Trophoblast cell (in vitro differentiated cells and primary cell): ENCODE results near the gene SLC41A3.
A peak's percentile ranks its signal among the peaks of the same experiment; 100 is the strongest.

Experiments
- DNase-seq, 2 donors: peaks; one replicate each; pipeline ENCODE4 v3.0.0-alpha.2; 2016
- H2AFZ ChIP-seq: 2 replicates; pipeline ENCODE4 v1.6.1; 2013; ENCODE audit warnings: low read length, moderate library complexity, mild to moderate bottlenecking; ENCODE audit not compliant: insufficient read depth, poor library complexity
- H2AK5ac ChIP-seq: 2 replicates; pipeline ENCODE4 v1.6.1; 2013; ENCODE audit warnings: mild to moderate bottlenecking, low read length
- H2BK120ac ChIP-seq: 2 replicates; pipeline ENCODE4 v1.6.1; 2013; ENCODE audit warnings: low read length, mild to moderate bottlenecking, moderate library complexity; ENCODE audit not compliant: insufficient read depth, poor library complexity
- H2BK12ac ChIP-seq: 2 replicates; pipeline ENCODE4 v1.6.1; 2013; ENCODE audit warnings: mild to moderate bottlenecking, low read length, moderate library complexity
- H2BK5ac ChIP-seq: 2 replicates; pipeline ENCODE4 v1.6.1; 2013; ENCODE audit warnings: low read length, low read depth, moderate library complexity, mild to moderate bottlenecking; ENCODE audit not compliant: poor library complexity
- H3K14ac ChIP-seq: 2 replicates; pipeline ENCODE4 v1.6.1; 2013; ENCODE audit warnings: mild to moderate bottlenecking, low read length
- H3K18ac ChIP-seq: 2 replicates; pipeline ENCODE4 v1.6.1; 2013; ENCODE audit warnings: mild to moderate bottlenecking, low read length
- H3K23ac ChIP-seq: 2 replicates; pipeline ENCODE4 v1.6.1; 2013; ENCODE audit warnings: low read length
- H3K27ac ChIP-seq: 2 replicates; pipeline ENCODE4 v1.5.1; 2013; ENCODE audit warnings: low read depth, mild to moderate bottlenecking, inconsistent platforms, low read length, moderate library complexity
- H3K27me3 ChIP-seq: 2 replicates; pipeline ENCODE4 v1.6.1; 2013; ENCODE audit warnings: inconsistent platforms, mild to moderate bottlenecking, low read length, moderate library complexity; ENCODE audit not compliant: insufficient read depth
- H3K36me3 ChIP-seq, 2 experiments: 1 replicate in 1 of 2; 2 replicates in 1 of 2; pipeline ENCODE4 v1.6.1; 2013; ENCODE audit warnings: low read length in 2 of 2, mild to moderate bottlenecking in 2 of 2, moderate library complexity in 1 of 2; ENCODE audit not compliant: insufficient read depth in 2 of 2, control insufficient read depth in 1 of 2
- H3K4ac ChIP-seq: 2 replicates; pipeline ENCODE4 v1.6.1; 2013; ENCODE audit warnings: low read depth, mild to moderate bottlenecking, low read length, moderate library complexity
- H3K4me1 ChIP-seq, 2 experiments: 1 replicate in 1 of 2; 2 replicates in 1 of 2; pipeline ENCODE4 v1.6.1; 2013; ENCODE audit warnings: low read length in 2 of 2, mild to moderate bottlenecking in 2 of 2, moderate library complexity in 1 of 2; ENCODE audit not compliant: insufficient read depth in 2 of 2, control insufficient read depth in 1 of 2
- H3K4me2 ChIP-seq: 2 replicates; pipeline ENCODE4 v1.6.1; 2013; ENCODE audit warnings: inconsistent platforms, mild to moderate bottlenecking, low read length, moderate library complexity
- H3K4me3 ChIP-seq: 2 replicates; pipeline ENCODE4 v1.5.1; 2013; ENCODE audit warnings: mild to moderate bottlenecking, low read depth, low read length, inconsistent platforms
- H3K79me1 ChIP-seq: one replicate; pipeline ENCODE4 v1.6.1; 2013; ENCODE audit warnings: low read length
- H3K79me2 ChIP-seq: 2 replicates; pipeline ENCODE4 v1.6.1; 2013; ENCODE audit warnings: low read length, mild to moderate bottlenecking; ENCODE audit not compliant: control insufficient read depth, insufficient read depth, poor library complexity
- H3K9ac ChIP-seq: 2 replicates; pipeline ENCODE4 v1.6.1; 2013; ENCODE audit warnings: mild to moderate bottlenecking, low read length
- H3K9me3 ChIP-seq: 2 replicates; pipeline ENCODE4 v1.6.1; 2013; ENCODE audit warnings: low read depth, mild to moderate bottlenecking, control low read depth, inconsistent platforms, low read length; ENCODE audit not compliant: insufficient read depth
- H4K12ac ChIP-seq: 2 replicates; pipeline ENCODE4 v1.6.1; 2013; ENCODE audit warnings: low read depth, mild to moderate bottlenecking, low read length, moderate library complexity
- H4K8ac ChIP-seq: 2 replicates; pipeline ENCODE4 v1.6.1; 2013; ENCODE audit warnings: low read depth, mild to moderate bottlenecking, low read length, moderate library complexity
- H4K91ac ChIP-seq: one replicate; pipeline ENCODE4 v1.6.1; 2013; ENCODE audit warnings: low read depth, mild to moderate bottlenecking, low read length, moderate library complexity
- WGBS: extraction: QIAGEN DNeasy Blood & Tissue Kit; methylation state at CpG from one replicate; pipeline ENCODE4 v1.1.7; 2013; ENCODE audit warnings: missing lambda C conversion rate; ENCODE audit not compliant: insufficient read length, insufficient coverage; ENCODE audit errors: extremely low coverage; 5-methylcytosine and 5-hydroxymethylcytosine counted together

The SLC41A3 gene

GRCh38 chr3:126114443-126115386 is 30.8 kb upstream of the SLC41A3 start:
- Histone ChIP-seq H3K79me1 (no peaks in the 10 kb centered on the region), H3K4me3 (no peak overlapping the region), H3K9ac (no peak overlapping the region), H3K18ac (no peak overlapping the region), H3K79me2 (no peaks in the 10 kb centered on the region), H3K27me3 (no peaks in the 10 kb centered on the region), H2AFZ (no peak overlapping the region), H3K23ac (no peak overlapping the region), H2BK5ac (no peak overlapping the region), H4K8ac (no peak overlapping the region), H4K12ac (no peak overlapping the region), H2BK12ac (no peak overlapping the region), H3K9me3 (peaks cover 6% of the 10 kb centered on the region), H2AK5ac (no peak overlapping the region), H2BK120ac (no peak overlapping the region), H3K14ac (no peak overlapping the region), H3K4me1 (no peaks in the 10 kb centered on the region), H3K27ac (no peak overlapping the region), H3K4me2 (no peak overlapping the region), H3K36me3 (no peaks in the 10 kb centered on the region), H3K4ac (no peak overlapping the region), H4K91ac (no peak overlapping the region)
- no CpG with 5 or more reads among the region's 16 CpGs for WGBS
- DNase-seq: no peak

- peak in 1 of 2 donors; percentile 33 for DNase-seq
- no peak overlapping the region for H3K4ac ChIP-seq
- no peak overlapping the region for H4K91ac ChIP-seq
- H3K36me3 ChIP-seq: no peaks in the 10 kb centered on the region
- H3K4me3 ChIP-seq: no peak overlapping the region
- H3K18ac ChIP-seq: no peak overlapping the region
- H4K12ac ChIP-seq: no peak overlapping the region
- no peak overlapping the region for H2BK5ac ChIP-seq
- H2AK5ac ChIP-seq: no peak overlapping the region
- H3K79me2 ChIP-seq: no peaks in the 10 kb centered on the region
- H3K23ac ChIP-seq: no peak overlapping the region
- H2AFZ ChIP-seq: no peak overlapping the region
- H2BK12ac ChIP-seq: no peak overlapping the region
- no CpG with 5 or more reads among the region's 9 CpGs for WGBS
- peaks cover 6% of the 10 kb centered on the region for H3K9me3 ChIP-seq
- no peaks in the 10 kb centered on the region for H3K4me1 ChIP-seq
- no peak overlapping the region for H3K9ac ChIP-seq
- H3K27me3 ChIP-seq: no peaks in the 10 kb centered on the region
- no peak overlapping the region for H3K14ac ChIP-seq
- no peak overlapping the region for H4K8ac ChIP-seq
- no peak overlapping the region for H2BK120ac ChIP-seq
- H3K27ac ChIP-seq: no peak overlapping the region
- H3K4me2 ChIP-seq: no peak overlapping the region
- H3K79me1 ChIP-seq: no peaks in the 10 kb centered on the region
Observed at GRCh38 chr3:126113733-126114442, 30.0 kb upstream of the SLC41A3 start.

DNA sequence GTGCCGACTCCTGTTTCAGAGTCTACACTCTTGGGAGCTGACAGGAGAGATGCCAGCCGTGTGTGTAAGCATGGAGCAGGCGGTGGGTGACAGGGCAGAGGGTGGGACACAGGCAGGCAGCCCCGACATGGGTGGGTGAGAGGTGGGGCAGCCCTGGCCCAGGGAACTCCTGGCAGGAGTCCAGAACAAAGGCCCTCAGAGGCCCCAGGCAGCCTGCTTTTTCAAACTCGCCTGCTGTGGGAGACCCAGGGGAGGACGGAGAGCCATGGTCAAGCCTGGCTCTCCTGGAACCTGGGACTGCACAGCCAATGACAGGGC is 29.3 kb upstream of the SLC41A3 start:
- Histone ChIP-seq H2BK12ac (no peak overlapping the region), H3K14ac (no peak overlapping the region), H3K79me2 (no peaks in the 10 kb centered on the region), H4K8ac (no peak overlapping the region), H2AFZ (no peak overlapping the region), H3K4me3 (no peak overlapping the region), H2AK5ac (no peak overlapping the region), H4K12ac (no peak overlapping the region), H3K27ac (no peak overlapping the region), H3K79me1 (no peaks in the 10 kb centered on the region), H3K18ac (no peak overlapping the region), H3K4me1 (no peaks in the 10 kb centered on the region), H3K36me3 (no peaks in the 10 kb centered on the region), H3K9me3 (peaks cover 2% of the 10 kb centered on the region), H2BK120ac (no peak overlapping the region), H3K9ac (no peak overlapping the region), H4K91ac (no peak overlapping the region), H3K4me2 (no peak overlapping the region), H3K23ac (no peak overlapping the region), H3K27me3 (no peaks in the 10 kb centered on the region), H3K4ac (no peak overlapping the region), H2BK5ac (no peak overlapping the region)
- WGBS: no CpG with 5 or more reads among the region's 6 CpGs
- DNase-seq: no peak

GRCh38 chr3:126112531-126113237 is 28.8 kb upstream of the SLC41A3 start:
- no peak overlapping the region for H2BK12ac ChIP-seq
- no peak overlapping the region for H2BK5ac ChIP-seq
- no peak overlapping the region for H2AFZ ChIP-seq
- H4K12ac ChIP-seq: no peak overlapping the region
- peaks cover 3% of the 10 kb centered on the region for H3K9me3 ChIP-seq
- H3K36me3 ChIP-seq: no peaks in the 10 kb centered on the region
- H3K27ac ChIP-seq: no peak overlapping the region
- no peaks in the 10 kb centered on the region for H3K27me3 ChIP-seq
- H3K4me1 ChIP-seq: no peaks in the 10 kb centered on the region
- H3K79me1 ChIP-seq: no peaks in the 10 kb centered on the region
- no peak overlapping the region for H3K4ac ChIP-seq
- no peak overlapping the region for H4K8ac ChIP-seq
- no peak overlapping the region for H3K9ac ChIP-seq
- no peak overlapping the region for H4K91ac ChIP-seq
- H3K23ac ChIP-seq: no peak overlapping the region
- no peak overlapping the region for H3K18ac ChIP-seq
- no peak overlapping the region for H3K14ac ChIP-seq
- no peaks in the 10 kb centered on the region for H3K79me2 ChIP-seq
- no CpG with 5 or more reads among the region's 13 CpGs for WGBS
- H3K4me3 ChIP-seq: no peak overlapping the region
- no peak overlapping the region for H3K4me2 ChIP-seq
- no peak for DNase-seq
- H2AK5ac ChIP-seq: no peak overlapping the region
- no peak overlapping the region for H2BK120ac ChIP-seq
